Measurements from ENCODE around the gene CDH4.

Gene CDH4

GRCh38 chr20:61603715-61604114, 351.7 kb downstream of the CDH4 start:
- no peak for TF ChIP-seq CTCF (IDR thresholded peaks at IDR 0.05; ENCODE audit: low read length, missing control alignments)
- DNase-seq (ENCODE audit: low read depth): no peak
- H3K4me3 ChIP-seq (replicated peaks; ENCODE audit: low read depth, low read length): no peak overlapping the region

GRCh38 chr20:61604549-61604948, 352.5 kb downstream of the CDH4 start:
- no peak for TF ChIP-seq CTCF (IDR thresholded peaks at IDR 0.05; ENCODE audit: low read length, missing control alignments)
- no peak for DNase-seq (ENCODE audit: low read depth)
- no peak overlapping the region for H3K4me3 ChIP-seq (replicated peaks; ENCODE audit: low read depth, low read length)

- no peak for TF ChIP-seq CTCF (IDR thresholded peaks at IDR 0.05; ENCODE audit: low read length, missing control alignments)
- H3K4me3 ChIP-seq (replicated peaks; ENCODE audit: low read depth, low read length): no peak overlapping the region
- no peak for DNase-seq (ENCODE audit: low read depth)
Measured at GRCh38 chr20:61605283-61605682, 353.2 kb downstream of the CDH4 start.

GRCh38 chr20:61605862-61606557, 353.9 kb downstream of the CDH4 start:
- DNase-seq (ENCODE audit: low read depth): no peak
- H3K4me3 ChIP-seq (replicated peaks; ENCODE audit: low read depth, low read length): no peak overlapping the region
- no peak for TF ChIP-seq CTCF (IDR thresholded peaks at IDR 0.05; ENCODE audit: low read length, missing control alignments)

GRCh38 chr20:61608275-61609085, 356.4 kb downstream of the CDH4 start:
- H3K4me3 ChIP-seq (replicated peaks; ENCODE audit: low read depth, low read length): no peak overlapping the region
- peak; percentile 10 for DNase-seq (ENCODE audit: low read depth)
- TF ChIP-seq CTCF (IDR thresholded peaks at IDR 0.05; ENCODE audit: low read length, missing control alignments): no peak

GRCh38 chr20:61609461-61609860, 357.4 kb downstream of the CDH4 start:
- H3K4me3 ChIP-seq (replicated peaks; ENCODE audit: low read depth, low read length): no peak overlapping the region
- TF ChIP-seq CTCF (IDR thresholded peaks at IDR 0.05; ENCODE audit: low read length, missing control alignments): no peak
- no peak for DNase-seq (ENCODE audit: low read depth)
